IMR-90 (cell line): ENCODE data around the gene TIRAP. TPM values are rescaled to one million over a fixed set of nuclear protein-coding genes. Genes with fewer than 3 reads are reported as not detected.

Source experiments
- ATAC-seq: fragments of 200-7000 bp; cut with Tn5 transposase; 2 replicates; pipeline ENCODE4 v1.9.1; 2020; ENCODE audit warnings: low read depth, mild to moderate bottlenecking, moderate library complexity
- BruUV-seq: library from RNA; stranded (reverse); fragments of 400-500 nt; replicated peaks from 2 replicates; lab custom pipeline; 2021; lab: Mats Ljungman, UMichigan
- CTCF ChIA-PET: fragments of 300-600 bp; formaldehyde crosslinking; extraction: SDS; loops from one replicate; lab custom pipeline; 2021; ENCODE audit warnings: antibody characterized with exemption; lab: Yijun Ruan, JAX
- POLR2A ChIA-PET: fragments of 300-600 bp; sonication (Branson Sonifier 250); formaldehyde crosslinking; loops from one replicate; lab custom pipeline; 2022; ENCODE audit warnings: antibody characterized with exemption; ENCODE audit not compliant: unreplicated experiment; lab: Charles Lee
- DNase-seq: peaks from one replicate; pipeline ENCODE4 v3.0.0; 2013
- H2AFZ ChIP-seq: replicated peaks from 2 replicates; pipeline ENCODE3; 2013; ENCODE audit warnings: low read length, mild to moderate bottlenecking; ENCODE audit not compliant: poor library complexity
- H2AK5ac ChIP-seq: 2 replicates; pipeline ENCODE4 v1.6.1; 2013; ENCODE audit warnings: low read depth, low read length, inconsistent platforms
- H2AK9ac ChIP-seq: replicated peaks from 2 replicates; pipeline ENCODE3; 2013; ENCODE audit warnings: mild to moderate bottlenecking, low read depth, low read length, moderate library complexity; ENCODE audit not compliant: poor library complexity
- H2BK120ac ChIP-seq: 2 replicates; pipeline ENCODE4 v1.6.1; 2013; ENCODE audit warnings: low read depth, low read length, inconsistent platforms
- H2BK15ac ChIP-seq: 3 replicates; pipeline ENCODE4 v1.6.1; 2013; ENCODE audit warnings: low read depth, low read length, inconsistent platforms
- H2BK20ac ChIP-seq: 2 replicates; pipeline ENCODE4 v1.6.1; 2013; ENCODE audit warnings: low read depth, mild to moderate bottlenecking, inconsistent platforms, low read length, moderate library complexity
- H2BK5ac ChIP-seq: 2 replicates; pipeline ENCODE4 v1.6.1; 2013; ENCODE audit warnings: mild to moderate bottlenecking, low read depth, low read length, inconsistent platforms; ENCODE audit not compliant: poor library complexity, severe bottlenecking
- H3K14ac ChIP-seq: replicated peaks from 2 replicates; pipeline ENCODE4 v1.6.1; 2013; ENCODE audit warnings: low read depth, low read length, inconsistent platforms
- H3K18ac ChIP-seq: 2 replicates; pipeline ENCODE4 v1.6.1; 2013; ENCODE audit warnings: low read depth, low read length, control low read depth
- H3K23ac ChIP-seq: 2 replicates; pipeline ENCODE4 v1.6.1; 2013; ENCODE audit warnings: low read depth, low read length, inconsistent platforms
- H3K27ac ChIP-seq: 2 replicates; pipeline ENCODE4 v1.5.1; 2013; ENCODE audit warnings: mild to moderate bottlenecking, control low read depth, low read length; ENCODE audit not compliant: insufficient read depth
- H3K27me3 ChIP-seq: 2 replicates; pipeline ENCODE4 v1.6.1; 2013; ENCODE audit warnings: low read length; ENCODE audit not compliant: control insufficient read depth, insufficient read depth
- H3K36me3 ChIP-seq: 2 replicates; pipeline ENCODE4 v1.6.1; 2013; ENCODE audit warnings: low read length, mixed read lengths; ENCODE audit not compliant: control insufficient read depth, insufficient read depth
- H3K4ac ChIP-seq: 2 replicates; pipeline ENCODE4 v1.6.1; 2013; ENCODE audit warnings: low read depth, low read length, inconsistent platforms
- H3K4me1 ChIP-seq: 2 replicates; pipeline ENCODE4 v1.6.1; 2013; ENCODE audit warnings: low read length, mixed read lengths; ENCODE audit not compliant: control insufficient read depth, insufficient read depth
- H3K4me2 ChIP-seq: 2 replicates; pipeline ENCODE4 v1.6.1; 2013; ENCODE audit warnings: low read depth, mild to moderate bottlenecking, control low read depth, low read length, moderate library complexity
- H3K4me3 ChIP-seq: 2 replicates; pipeline ENCODE4 v1.5.1; 2013; ENCODE audit warnings: low read depth, mild to moderate bottlenecking, control low read depth, low read length, moderate library complexity; ENCODE audit not compliant: insufficient read depth
- H3K56ac ChIP-seq: 2 replicates; pipeline ENCODE4 v1.6.1; 2013; ENCODE audit warnings: low read length, inconsistent platforms; ENCODE audit not compliant: insufficient read depth; ENCODE audit errors: extremely low read depth
- H3K79me1 ChIP-seq, 2 experiments: 2 replicates each; pipeline ENCODE4 v1.6.1; 2013; ENCODE audit warnings: low read length in 2 of 2, inconsistent platforms in 1 of 2, low read depth in 1 of 2
- H3K9ac ChIP-seq: 2 replicates; pipeline ENCODE4 v1.6.1; 2013; ENCODE audit warnings: low read depth, low read length, control low read depth
- H3K9me1 ChIP-seq: 2 replicates; pipeline ENCODE4 v1.6.1; 2013; ENCODE audit warnings: low read length, inconsistent platforms; ENCODE audit not compliant: insufficient read depth
- H3K9me3 ChIP-seq: 2 replicates; pipeline ENCODE4 v1.6.1; 2013; ENCODE audit warnings: low read length; ENCODE audit not compliant: control insufficient read depth, insufficient read depth
- H4K20me1 ChIP-seq: 2 replicates; pipeline ENCODE4 v1.6.1; 2013; ENCODE audit warnings: low read length, inconsistent platforms; ENCODE audit not compliant: insufficient read depth
- H4K5ac ChIP-seq: 2 replicates; pipeline ENCODE4 v1.6.1; 2013; ENCODE audit warnings: mild to moderate bottlenecking, low read depth, low read length, control low read depth
- H4K8ac ChIP-seq, 2 experiments: 2 replicates each; pipeline ENCODE4 v1.6.1; 2013; ENCODE audit warnings: low read depth in 2 of 2, low read length in 2 of 2, control low read depth in 1 of 2, inconsistent platforms in 1 of 2
- H4K91ac ChIP-seq: 2 replicates; pipeline ENCODE4 v1.6.1; 2013; ENCODE audit warnings: low read depth, low read length, inconsistent platforms; ENCODE audit not compliant: insufficient read depth
- BHLHE40 ChIP-seq: fragments of 150-350 bp; IDR thresholded peaks from 2 replicates; pipeline ENCODE4 v1.6.1; 2016; ENCODE audit warnings: mild to moderate bottlenecking, low read depth, low read length
- CEBPB ChIP-seq: IDR thresholded peaks from 2 replicates; pipeline ENCODE4 v1.6.1; 2012; ENCODE audit warnings: low read depth, low read length, improper control_type of control experiment
- CHD1 ChIP-seq: IDR thresholded peaks from 2 replicates; pipeline ENCODE4 v1.6.1; 2012; ENCODE audit warnings: low read depth, low read length, improper control_type of control experiment
- FOS ChIP-seq: fragments of 150-350 bp; IDR thresholded peaks from 2 replicates; pipeline ENCODE4 v1.6.1; 2016; ENCODE audit warnings: low read depth, low read length
- MAFK ChIP-seq: IDR thresholded peaks from 2 replicates; pipeline ENCODE4 v1.6.1; 2012; ENCODE audit warnings: low read depth, low read length, improper control_type of control experiment
- MAZ ChIP-seq: IDR thresholded peaks from 2 replicates; pipeline ENCODE4 v1.6.1; 2012; ENCODE audit warnings: low read depth, mild to moderate bottlenecking, low read length, improper control_type of control experiment, moderate library complexity, borderline replicate concordance
- MXI1 ChIP-seq: IDR thresholded peaks from 2 replicates; pipeline ENCODE4 v1.6.1; 2012; ENCODE audit warnings: low read depth, mild to moderate bottlenecking, low read length, moderate library complexity, borderline replicate concordance
- NFE2L2 ChIP-seq: fragments of 150-350 bp; IDR thresholded peaks from 2 replicates; pipeline ENCODE4 v1.6.1; 2016; ENCODE audit warnings: low read depth, mild to moderate bottlenecking, low read length
- POLR2A ChIP-seq: IDR thresholded peaks from 2 replicates; pipeline ENCODE4 v1.6.1; 2012; ENCODE audit warnings: mild to moderate bottlenecking, low read depth, low read length
- RFX5 ChIP-seq: IDR thresholded peaks from 2 replicates; pipeline ENCODE4 v1.8.0; 2012; ENCODE audit warnings: low read depth, mild to moderate bottlenecking, low read length, moderate library complexity
- SMC3 ChIP-seq: fragments of 150-350 bp; IDR thresholded peaks from 2 replicates; pipeline ENCODE4 v1.6.1; 2016; ENCODE audit warnings: low read depth, mild to moderate bottlenecking, antibody characterized with exemption, low read length, moderate library complexity
- WGBS, 2 experiments: methylation state at CpG; one replicate each; pipeline versions ENCODE4 v1.1.5 to v1.1.7; 2013; ENCODE audit warnings: missing lambda C conversion rate in 2 of 2; ENCODE audit not compliant: insufficient read length in 1 of 2; ENCODE audit errors: extremely low coverage in 2 of 2; 5-methylcytosine and 5-hydroxymethylcytosine counted together
- dilution Hi-C: fragments of 300-500 bp; cut with HindIII; formaldehyde crosslinking; loops from one replicate; pipeline ENCODE4 v1.14.3; 2018; ENCODE audit warnings: low sequenced_read_pairs; ENCODE audit not compliant: unreplicated experiment
- in situ Hi-C: fragments of 300-500 bp; cut with MboI; formaldehyde crosslinking; loops from 3 replicates; pipeline ENCODE4 v1.14.3; 2019; ENCODE audit warnings: low sequenced_read_pairs, inconsistent platforms, mixed read lengths
- intact Hi-C: fragments of 100-400 bp; cut with micrococcal nuclease; formaldehyde crosslinking; loops from 2 replicates; pipeline ENCODE4 v1.10.0; 2022
- polyA plus RNA-seq, 3 experiments: library from polyadenylated mRNA; depleted of rRNA; stranded (reverse); fragments of >200 nt; gene quantifications; 2 replicates each; pipeline ENCODE4 v1.2.3, GENCODE V29; 2012; ENCODE audit warnings: low replicate concordance in 1 of 3
- total RNA-seq: library from RNA; depleted of rRNA; stranded (reverse); fragments of >200 nt; gene quantifications from 2 replicates; pipeline ENCODE4 v1.2.3, GENCODE V29; 2012
- TF ChIP-seq, protein P1 (sequence below): fragments of 150-350 bp; IDR thresholded peaks from 2 replicates; pipeline ENCODE4 v1.6.1; 2017; ENCODE audit warnings: mild to moderate bottlenecking, antibody characterized with exemption, low read length, low read depth
- TF ChIP-seq, protein P2 (sequence below): fragments of 150-350 bp; IDR thresholded peaks from 2 replicates; pipeline ENCODE4 v1.6.1; 2016; ENCODE audit warnings: low read depth, mild to moderate bottlenecking, low read length, moderate library complexity, borderline replicate concordance
- TF ChIP-seq, protein P3 (sequence below): conservative IDR thresholded peaks from 2 replicates; pipeline ENCODE4 v1.5.1; 2012; ENCODE audit warnings: mild to moderate bottlenecking, low read depth, low read length, improper control_type of control experiment

The TIRAP gene
- total and polyA plus RNA-seq, 2 of the 4 experiments (the other 2 are of a cell fraction), result 3.0 to 7.4 TPM

DNA sequence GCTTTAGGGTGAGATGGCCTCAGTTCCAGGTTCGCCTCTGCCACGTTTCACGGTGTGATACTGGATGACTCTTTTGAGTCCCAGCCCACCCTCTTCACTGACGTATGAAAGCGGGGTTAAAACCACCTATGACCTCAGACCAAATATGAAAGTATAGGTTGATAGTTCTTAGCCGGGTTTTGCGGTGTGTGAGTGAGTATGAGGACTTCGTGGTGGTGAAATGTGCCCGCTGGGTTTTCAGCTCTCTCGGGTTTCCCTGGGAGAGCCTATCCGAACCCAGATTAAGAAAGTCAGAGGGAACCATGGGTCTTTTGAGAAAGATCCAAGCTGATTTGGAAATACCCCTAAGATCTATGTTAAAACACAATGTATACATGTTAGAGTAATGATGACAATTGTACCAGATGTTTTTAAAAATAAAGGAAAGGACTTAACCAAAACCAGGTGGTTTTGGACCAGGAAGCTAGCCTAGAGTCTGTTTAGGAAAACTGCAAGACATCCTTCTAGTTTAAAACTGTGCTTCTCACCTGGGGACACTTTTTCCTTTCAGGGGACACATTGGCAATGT is 46.8 kb downstream of the TIRAP start:
- peaks cover under 1% of the 10 kb centered on the region; the same call in 1 of the 2 replicates for H4K20me1 ChIP-seq
- H3K4ac ChIP-seq, result no peak overlapping the region
- H2AK9ac ChIP-seq, result no peak overlapping the region
- dilution Hi-C loops, result no loop called here
- no peak overlapping the region for H2AK5ac ChIP-seq
- no peak for ATAC-seq
- intact Hi-C loops, result no loop called here
- H3K27me3 ChIP-seq, result no peaks in the 10 kb centered on the region
- no peak overlapping the region for H3K23ac ChIP-seq
- no peaks in the 10 kb centered on the region for H3K36me3 ChIP-seq
- H4K91ac ChIP-seq, result no peak overlapping the region
- H4K8ac ChIP-seq, result no peak overlapping the region
- H2BK20ac ChIP-seq, result no peak overlapping the region
- CTCF ChIA-PET, result no interaction called here
- no peak overlapping the region for H3K4me2 ChIP-seq
- no peak overlapping the region for H3K9ac ChIP-seq
- peaks cover 8% of the 10 kb centered on the region for H3K4me1 ChIP-seq
- no peak overlapping the region for H2BK5ac ChIP-seq
- no peak overlapping the region for H2AFZ ChIP-seq
- WGBS, 2 experiments, result no CpG with 5 or more reads among the region's 11 CpGs
- no TSS peak for BruUV-seq
- no peak overlapping the region for H3K4me3 ChIP-seq
- H2BK15ac ChIP-seq, result no peak overlapping the region
- TF ChIP-seq MXI1 (no peak), POLR2A (no peak), BHLHE40 (no peak), RFX5 (no peak), NFE2L2 (no peak), CEBPB (no peak), FOS (no peak), SMC3 (no peak), MAZ (no peak), CHD1 (no peak), MAFK (no peak)
- TF ChIP-seq, protein P1, sequence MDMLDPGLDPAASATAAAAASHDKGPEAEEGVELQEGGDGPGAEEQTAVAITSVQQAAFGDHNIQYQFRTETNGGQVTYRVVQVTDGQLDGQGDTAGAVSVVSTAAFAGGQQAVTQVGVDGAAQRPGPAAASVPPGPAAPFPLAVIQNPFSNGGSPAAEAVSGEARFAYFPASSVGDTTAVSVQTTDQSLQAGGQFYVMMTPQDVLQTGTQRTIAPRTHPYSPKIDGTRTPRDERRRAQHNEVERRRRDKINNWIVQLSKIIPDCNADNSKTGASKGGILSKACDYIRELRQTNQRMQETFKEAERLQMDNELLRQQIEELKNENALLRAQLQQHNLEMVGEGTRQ, result no peak
- TF ChIP-seq, protein P2, sequence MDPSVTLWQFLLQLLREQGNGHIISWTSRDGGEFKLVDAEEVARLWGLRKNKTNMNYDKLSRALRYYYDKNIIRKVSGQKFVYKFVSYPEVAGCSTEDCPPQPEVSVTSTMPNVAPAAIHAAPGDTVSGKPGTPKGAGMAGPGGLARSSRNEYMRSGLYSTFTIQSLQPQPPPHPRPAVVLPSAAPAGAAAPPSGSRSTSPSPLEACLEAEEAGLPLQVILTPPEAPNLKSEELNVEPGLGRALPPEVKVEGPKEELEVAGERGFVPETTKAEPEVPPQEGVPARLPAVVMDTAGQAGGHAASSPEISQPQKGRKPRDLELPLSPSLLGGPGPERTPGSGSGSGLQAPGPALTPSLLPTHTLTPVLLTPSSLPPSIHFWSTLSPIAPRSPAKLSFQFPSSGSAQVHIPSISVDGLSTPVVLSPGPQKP, result no peak
- TF ChIP-seq, protein P3, sequence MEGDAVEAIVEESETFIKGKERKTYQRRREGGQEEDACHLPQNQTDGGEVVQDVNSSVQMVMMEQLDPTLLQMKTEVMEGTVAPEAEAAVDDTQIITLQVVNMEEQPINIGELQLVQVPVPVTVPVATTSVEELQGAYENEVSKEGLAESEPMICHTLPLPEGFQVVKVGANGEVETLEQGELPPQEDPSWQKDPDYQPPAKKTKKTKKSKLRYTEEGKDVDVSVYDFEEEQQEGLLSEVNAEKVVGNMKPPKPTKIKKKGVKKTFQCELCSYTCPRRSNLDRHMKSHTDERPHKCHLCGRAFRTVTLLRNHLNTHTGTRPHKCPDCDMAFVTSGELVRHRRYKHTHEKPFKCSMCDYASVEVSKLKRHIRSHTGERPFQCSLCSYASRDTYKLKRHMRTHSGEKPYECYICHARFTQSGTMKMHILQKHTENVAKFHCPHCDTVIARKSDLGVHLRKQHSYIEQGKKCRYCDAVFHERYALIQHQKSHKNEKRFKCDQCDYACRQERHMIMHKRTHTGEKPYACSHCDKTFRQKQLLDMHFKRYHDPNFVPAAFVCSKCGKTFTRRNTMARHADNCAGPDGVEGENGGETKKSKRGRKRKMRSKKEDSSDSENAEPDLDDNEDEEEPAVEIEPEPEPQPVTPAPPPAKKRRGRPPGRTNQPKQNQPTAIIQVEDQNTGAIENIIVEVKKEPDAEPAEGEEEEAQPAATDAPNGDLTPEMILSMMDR, result no peak
- H3K79me1 ChIP-seq, result peaks cover 0 to 7% of the 10 kb centered on the region in 2 experiments; a peak in 2 of 4 replicates
- no peak overlapping the region for H3K56ac ChIP-seq
- peaks cover 12% of the 10 kb centered on the region for H3K9me1 ChIP-seq
- no peaks in the 10 kb centered on the region for H3K9me3 ChIP-seq
- H2BK120ac ChIP-seq, result no peak overlapping the region
- H4K5ac ChIP-seq, result no peak overlapping the region
- H3K14ac ChIP-seq, result no peak overlapping the region
- no peak overlapping the region for H3K27ac ChIP-seq
- in situ Hi-C loops, result no loop called here
- POLR2A ChIA-PET, result no interaction called here
- peak; percentile 17 for DNase-seq
- no peak overlapping the region for H3K18ac ChIP-seq
